Esophagus (tissue), 2 donors: ENCODE data around the gene NOP16. TPM values are rescaled to one million over a fixed set of nuclear protein-coding genes. Genes with fewer than 3 reads are reported as not detected.

Source experiments
- H3K27ac ChIP-seq, 2 donors: one replicate each; pipeline ENCODE4 v1.5.1; 2013; ENCODE audit warnings: low read depth in 2 of 2, mild to moderate bottlenecking in 2 of 2, inconsistent platforms in 1 of 2, low read length in 1 of 2, moderate library complexity in 1 of 2
- H3K27me3 ChIP-seq, 2 donors: one replicate each; pipeline ENCODE4 v1.6.1; 2013; ENCODE audit warnings: low read length in 2 of 2, control low read depth in 1 of 2, mild to moderate bottlenecking in 1 of 2; ENCODE audit not compliant: insufficient read depth in 2 of 2, control insufficient read depth in 1 of 2
- H3K36me3 ChIP-seq, 2 donors: one replicate each; pipeline ENCODE4 v1.6.1; 2013; ENCODE audit warnings: low read length in 1 of 2; ENCODE audit not compliant: control insufficient read depth in 2 of 2, insufficient read depth in 2 of 2
- H3K4me1 ChIP-seq, 2 donors: one replicate each; pipeline ENCODE4 v1.6.1; 2013; ENCODE audit warnings: low read length in 1 of 2; ENCODE audit not compliant: control insufficient read depth in 2 of 2, insufficient read depth in 2 of 2
- H3K4me3 ChIP-seq, 2 donors: one replicate each; pipeline ENCODE4 v1.5.1; 2013; ENCODE audit warnings: low read length in 2 of 2, mild to moderate bottlenecking in 2 of 2, low read depth in 1 of 2, moderate library complexity in 1 of 2
- H3K9me3 ChIP-seq, 2 donors: one replicate each; pipeline ENCODE4 v1.6.1; 2013; ENCODE audit warnings: mild to moderate bottlenecking in 2 of 2, low read depth in 1 of 2, low read length in 1 of 2, moderate library complexity in 1 of 2; ENCODE audit not compliant: control insufficient read depth in 2 of 2, insufficient read depth in 1 of 2
- WGBS, 2 donors: extraction: QIAGEN DNeasy Blood & Tissue Kit; methylation state at CpG; one replicate each; pipeline ENCODE4 v1.1.7; 2013; 5-methylcytosine and 5-hydroxymethylcytosine counted together
- polyA plus RNA-seq, 2 donors: library from polyadenylated mRNA; stranded (reverse); fragments of 200-250 nt; gene quantifications; one replicate each; pipeline ENCODE4 v1.2.3, GENCODE V29; 2013
- donor health status: healthy with polysubstance abuse.
- donor health status: Bipolar disorder and iron deficiency.

The NOP16 gene
- polyA plus RNA-seq, 2 donors = 50.6 to 70.3 TPM

- Histone ChIP-seq H3K36me3 (peaks cover 4 to 35% of the 10 kb centered on the region in 2 donors), H3K4me3 (peak overlapping the region; percentile 75 to 81), H3K27me3 (no peaks in the 10 kb centered on the region), H3K27ac (peak overlapping the region; percentile 99 to 100), H3K4me1 (peaks cover 0 to 2% of the 10 kb centered on the region in 2 donors), H3K9me3 (no peaks in the 10 kb centered on the region)
- WGBS, 2 donors = 26 to 30% methylated on average over 34 to 41 of the region's 41 CpGs
Observed at GRCh38 chr5:176389135-176390123, 1.0 kb upstream of the NOP16 start.

- H3K4me1 ChIP-seq = peaks cover 0 to 2% of the 10 kb centered on the region in 2 donors
- no peaks in the 10 kb centered on the region for H3K9me3 ChIP-seq
- WGBS, 2 donors = 0% methylated on average over 29 of the region's 29 CpGs
- no peaks in the 10 kb centered on the region for H3K27me3 ChIP-seq
- peaks cover 4 to 42% of the 10 kb centered on the region in 2 donors for H3K36me3 ChIP-seq
- H3K27ac ChIP-seq = peak overlapping the region; percentile 7 to 100
- H3K4me3 ChIP-seq = peak overlapping the region; percentile 75 to 81
Observed at GRCh38 chr5:176388003-176388443, 375 bp downstream of the NOP16 start.

GRCh38 chr5:176387384-176387925 lies 943 bp downstream of the NOP16 start:
- WGBS, 2 donors = 25 to 28% methylated on average over 8 of the region's 8 CpGs
- peak overlapping the region; percentile 75 to 81 for H3K4me3 ChIP-seq
- H3K27me3 ChIP-seq = no peaks in the 10 kb centered on the region
- H3K4me1 ChIP-seq = peaks cover 0 to 2% of the 10 kb centered on the region in 2 donors
- no peak overlapping the region for H3K27ac ChIP-seq
- peaks cover 4 to 37% of the 10 kb centered on the region in 2 donors for H3K36me3 ChIP-seq
- H3K9me3 ChIP-seq = no peaks in the 10 kb centered on the region

- Histone ChIP-seq H3K4me1 (peaks cover 0 to 2% of the 10 kb centered on the region in 2 donors), H3K9me3 (no peaks in the 10 kb centered on the region), H3K27ac (no peak overlapping the region), H3K27me3 (no peaks in the 10 kb centered on the region), H3K36me3 (peaks cover 4 to 36% of the 10 kb centered on the region in 2 donors), H3K4me3 (peak overlapping the region in 1 of 2 donors; percentile 81)
- WGBS, 2 donors = 68 to 69% methylated on average over 1 of the region's 1 CpG
Observed at GRCh38 chr5:176386491-176386890, 1.9 kb downstream of the NOP16 start.

DNA sequence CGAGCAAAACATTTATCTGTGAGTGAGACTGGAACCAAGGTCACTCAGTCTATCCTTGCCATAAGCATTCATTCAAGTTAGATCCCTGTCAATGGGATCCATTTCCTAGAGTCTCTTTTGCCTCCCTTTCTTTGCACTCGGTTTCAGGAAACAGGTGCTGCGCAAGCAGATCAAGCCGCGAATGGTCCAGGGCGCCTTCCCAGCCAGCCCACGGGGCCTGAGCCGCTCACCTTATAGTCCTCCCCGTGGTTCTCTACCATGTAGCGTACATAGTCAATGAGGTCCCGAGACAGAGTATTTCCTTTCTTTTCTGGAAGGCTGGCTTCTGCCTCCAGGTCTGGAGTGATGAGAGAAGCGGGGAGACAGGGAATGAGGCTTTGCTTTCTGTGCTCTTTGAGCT lies 3.4 kb downstream of the NOP16 start:
- H3K4me3 ChIP-seq = no peak overlapping the region
- H3K27ac ChIP-seq = no peak overlapping the region
- H3K4me1 ChIP-seq = peaks cover 0 to 2% of the 10 kb centered on the region in 2 donors
- H3K9me3 ChIP-seq = no peaks in the 10 kb centered on the region
- peaks cover 4 to 31% of the 10 kb centered on the region in 2 donors for H3K36me3 ChIP-seq
- no peaks in the 10 kb centered on the region for H3K27me3 ChIP-seq
- 89 to 93% methylated on average over 12 of the region's 12 CpGs for WGBS, 2 donors

DNA sequence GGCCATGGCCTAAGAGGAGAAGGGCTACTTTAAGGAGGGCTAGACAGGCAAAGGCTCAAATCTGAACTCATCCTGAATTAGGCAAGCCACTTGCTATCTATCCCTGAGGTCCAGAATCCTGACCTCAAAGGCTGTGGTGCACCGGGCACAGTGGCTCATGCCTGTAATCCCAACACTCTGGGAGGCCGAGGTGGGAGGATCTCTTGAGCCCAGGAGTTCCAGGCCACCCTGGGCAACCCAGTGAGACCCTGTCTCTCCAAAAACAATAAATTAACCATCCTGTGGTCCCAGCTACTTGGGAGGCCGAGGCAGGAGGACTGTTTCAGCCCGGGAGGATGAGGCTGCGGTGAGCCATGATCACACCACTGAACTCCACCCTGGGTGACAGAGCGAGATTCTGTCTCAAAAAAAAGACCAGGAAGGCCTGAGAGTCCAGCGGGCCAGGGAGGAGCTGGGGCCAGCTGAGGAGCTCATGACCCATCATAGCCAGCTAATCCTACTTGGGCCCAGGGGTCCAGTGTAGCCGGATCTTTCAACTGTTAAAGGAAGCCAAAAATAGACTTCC lies 4.0 kb downstream of the NOP16 start:
- 88% methylated on average over 8 of the region's 8 CpGs for WGBS, 2 donors
- Histone ChIP-seq H3K27me3 (no peaks in the 10 kb centered on the region), H3K9me3 (no peaks in the 10 kb centered on the region), H3K27ac (no peak overlapping the region), H3K4me3 (no peak overlapping the region), H3K36me3 (peaks cover 4 to 31% of the 10 kb centered on the region in 2 donors), H3K4me1 (peaks cover 0 to 2% of the 10 kb centered on the region in 2 donors)

- Histone ChIP-seq H3K27ac (no peak overlapping the region), H3K9me3 (no peaks in the 10 kb centered on the region), H3K27me3 (no peaks in the 10 kb centered on the region), H3K4me3 (no peak overlapping the region), H3K36me3 (peaks cover 4 to 31% of the 10 kb centered on the region in 2 donors), H3K4me1 (peaks cover 0 to 2% of the 10 kb centered on the region in 2 donors)
- 83 to 85% methylated on average over 9 of the region's 9 CpGs for WGBS, 2 donors
Observed at GRCh38 chr5:176383961-176384360, 4.4 kb downstream of the NOP16 start.

GRCh38 chr5:176383248-176383905 lies 5.0 kb downstream of the NOP16 start:
- Histone ChIP-seq H3K4me1 (peaks cover 0 to 2% of the 10 kb centered on the region in 2 donors), H3K36me3 (peaks cover 4 to 31% of the 10 kb centered on the region in 2 donors), H3K27me3 (no peaks in the 10 kb centered on the region), H3K27ac (no peak overlapping the region), H3K4me3 (no peak overlapping the region), H3K9me3 (no peaks in the 10 kb centered on the region)
- WGBS, 2 donors = 87 to 88% methylated on average over 15 of the region's 15 CpGs

- 89 to 90% methylated on average over 3 of the region's 3 CpGs for WGBS, 2 donors
- no peak overlapping the region for H3K4me3 ChIP-seq
- no peak overlapping the region for H3K27ac ChIP-seq
- no peaks in the 10 kb centered on the region for H3K9me3 ChIP-seq
- peaks cover 4 to 31% of the 10 kb centered on the region in 2 donors for H3K36me3 ChIP-seq
- peaks cover 0 to 2% of the 10 kb centered on the region in 2 donors for H3K4me1 ChIP-seq
- no peaks in the 10 kb centered on the region for H3K27me3 ChIP-seq
Observed at GRCh38 chr5:176382721-176383120, 5.7 kb downstream of the NOP16 start.
